T1000 (cell line): Measurements from ENCODE around the gene ZP1.

ENCODE experiments used
- DNase-seq: peaks from one replicate; lab custom pipeline; 2025; ENCODE audit warnings: mixed read lengths; lab: John Stamatoyannopoulos, UW

ZP1 gene

GRCh38 chr11:60844045-60844869 lies 23.1 kb upstream of the ZP1 start:
- DNase-seq = no peak

GRCh38 chr11:60844870-60845221 lies 22.5 kb upstream of the ZP1 start:
- DNase-seq = no peak

- no peak for DNase-seq
These were observed 22.0 kb upstream of the ZP1 start for GRCh38 chr11:60845338-60845737.

GRCh38 chr11:60847281-60847680 lies 20.1 kb upstream of the ZP1 start:
- no peak for DNase-seq

- DNase-seq = no peak
These were observed 19.4 kb upstream of the ZP1 start for GRCh38 chr11:60847896-60848295.

DNA sequence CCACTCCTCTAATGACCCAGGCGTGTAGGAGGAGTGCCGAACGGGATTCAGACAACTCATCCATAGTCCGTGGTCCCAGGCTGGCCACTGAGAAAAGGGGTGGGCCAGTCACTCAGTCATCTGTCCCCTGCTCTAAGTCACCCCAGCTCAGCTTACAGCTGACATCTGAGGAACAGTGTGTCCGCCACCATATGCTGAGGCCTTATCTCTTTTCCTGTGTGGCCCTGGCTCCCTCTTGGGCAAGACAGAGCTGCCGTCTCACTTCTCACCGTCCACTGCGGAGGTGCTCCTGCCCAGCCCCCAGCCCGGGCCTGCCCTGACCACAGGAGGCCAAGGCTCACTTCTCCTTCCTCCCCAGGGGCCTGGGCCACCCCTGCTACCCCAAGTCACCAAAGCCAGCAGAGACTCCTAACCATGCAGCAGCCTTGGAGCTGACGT lies 18.6 kb upstream of the ZP1 start:
- DNase-seq = no peak

DNA sequence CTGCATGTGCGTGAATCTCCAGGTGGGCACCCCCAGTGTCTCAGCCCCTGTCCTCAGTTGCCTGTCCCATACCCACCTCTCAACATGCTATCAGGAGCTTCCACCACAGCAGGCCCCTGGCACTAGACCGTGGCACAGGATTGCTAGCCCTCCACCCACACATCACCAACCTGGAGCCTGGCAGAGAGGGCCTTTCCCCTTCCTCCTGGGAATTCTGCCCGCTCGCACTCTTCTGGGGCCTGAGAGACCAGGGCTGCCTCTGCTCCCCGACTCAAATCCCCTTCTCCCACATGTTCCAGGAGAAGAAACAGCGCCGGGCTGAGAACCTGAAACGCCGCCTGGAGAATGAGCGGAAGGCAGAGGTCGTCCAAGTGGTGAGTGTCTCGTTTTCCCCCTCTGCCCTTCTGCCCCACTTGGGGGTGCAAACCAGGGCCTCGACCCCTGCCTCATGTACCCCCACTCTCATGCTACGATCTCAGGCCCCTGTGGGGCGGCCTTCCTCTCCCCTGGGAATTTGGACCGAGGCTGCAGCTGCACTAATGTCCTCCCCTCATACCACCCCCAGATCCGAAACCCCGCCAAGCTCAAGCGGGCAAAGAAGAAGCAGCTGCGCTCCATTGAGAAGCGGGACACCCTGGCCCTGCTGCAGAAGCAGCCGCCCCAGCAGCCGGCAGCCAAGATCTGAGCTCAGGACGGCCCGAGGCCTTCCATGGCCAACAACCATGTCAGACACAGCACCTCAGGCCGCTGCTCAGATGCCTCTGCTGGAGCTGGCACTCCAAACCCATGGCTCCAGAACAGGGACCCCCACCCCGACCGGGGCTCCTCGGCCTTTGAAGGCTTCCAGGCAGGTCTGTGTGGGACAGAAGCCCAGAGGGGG lies 17.5 kb upstream of the ZP1 start:
- no peak for DNase-seq

DNA sequence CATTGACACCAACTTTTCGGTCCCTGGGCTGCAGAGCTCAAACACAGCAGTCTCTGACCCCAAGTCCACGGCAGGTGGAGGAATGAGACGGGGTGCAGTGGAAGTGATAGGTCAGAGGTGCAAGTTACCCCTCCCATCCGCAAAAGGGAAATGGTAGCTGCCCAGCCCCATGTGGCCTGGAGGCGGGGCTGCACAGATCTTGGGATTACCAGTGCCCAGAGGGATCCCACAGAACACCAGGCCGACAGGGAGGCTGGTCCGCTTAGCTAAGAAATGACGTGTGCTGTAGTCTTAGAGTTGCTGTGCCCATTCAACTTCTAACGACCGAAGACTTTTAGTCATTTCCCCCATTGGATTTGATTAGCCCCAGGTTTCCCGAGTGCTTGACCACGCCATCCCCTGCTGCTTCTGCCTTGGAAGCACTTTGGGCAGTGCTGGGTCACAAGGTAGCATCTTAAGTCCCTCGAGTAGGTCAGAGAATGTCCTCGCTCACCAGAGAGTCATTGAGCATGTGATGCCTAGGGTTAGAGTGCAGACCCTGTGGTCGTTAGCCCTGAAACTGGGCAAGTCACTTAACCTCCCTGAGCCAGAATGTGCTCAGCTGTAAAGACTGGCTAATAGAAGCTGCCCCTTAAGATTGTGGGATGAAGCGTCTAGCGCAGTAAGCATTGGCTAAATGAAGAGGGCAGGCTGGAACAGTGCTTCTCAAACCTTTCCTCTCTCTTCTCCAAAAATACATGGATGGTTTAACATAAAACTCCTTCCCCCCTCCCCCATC lies 15.8 kb upstream of the ZP1 start:
- DNase-seq = no peak

DNA sequence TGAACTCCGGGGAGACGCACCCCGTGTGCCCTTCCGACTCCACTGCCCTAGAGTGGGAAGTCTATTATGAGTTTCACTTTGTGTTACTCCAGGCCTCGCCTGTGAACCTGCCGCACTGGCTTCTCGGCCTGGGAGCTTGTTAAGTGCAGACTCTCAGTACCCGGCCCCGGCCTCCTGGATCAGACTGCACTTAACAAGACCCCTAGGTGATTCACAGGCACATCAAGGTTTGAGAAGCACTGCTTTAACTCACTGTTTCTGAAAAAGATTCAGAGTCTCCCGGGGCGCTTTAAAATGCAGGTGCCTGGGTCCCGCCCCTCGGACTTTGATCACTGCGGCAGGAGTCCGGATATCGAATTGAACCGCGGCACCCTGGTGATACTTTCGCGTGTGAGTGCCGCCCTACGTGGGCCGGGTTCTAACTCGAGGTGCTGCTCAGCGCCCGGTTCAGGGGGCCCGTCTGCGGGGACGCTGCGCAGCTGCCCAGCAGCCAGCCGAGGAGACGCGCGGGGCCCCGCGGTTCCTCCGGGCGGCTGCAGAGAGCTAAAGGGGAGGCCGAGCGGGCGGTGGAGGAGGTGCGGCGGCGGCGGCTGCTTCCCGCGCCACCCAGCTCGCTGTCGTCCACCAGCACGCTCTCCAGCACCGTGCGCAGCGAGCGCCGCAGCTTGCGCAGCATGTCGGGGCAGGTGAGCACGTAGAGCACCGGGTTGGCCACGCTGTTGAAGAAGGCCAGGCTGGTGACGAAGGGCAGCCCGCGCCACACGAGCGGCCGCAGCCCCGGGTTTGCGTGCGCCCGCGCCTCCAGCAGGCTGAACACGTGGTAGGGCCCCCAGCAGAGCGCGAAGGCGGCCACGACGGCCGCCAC lies 15.0 kb upstream of the ZP1 start:
- DNase-seq = no peak

DNA sequence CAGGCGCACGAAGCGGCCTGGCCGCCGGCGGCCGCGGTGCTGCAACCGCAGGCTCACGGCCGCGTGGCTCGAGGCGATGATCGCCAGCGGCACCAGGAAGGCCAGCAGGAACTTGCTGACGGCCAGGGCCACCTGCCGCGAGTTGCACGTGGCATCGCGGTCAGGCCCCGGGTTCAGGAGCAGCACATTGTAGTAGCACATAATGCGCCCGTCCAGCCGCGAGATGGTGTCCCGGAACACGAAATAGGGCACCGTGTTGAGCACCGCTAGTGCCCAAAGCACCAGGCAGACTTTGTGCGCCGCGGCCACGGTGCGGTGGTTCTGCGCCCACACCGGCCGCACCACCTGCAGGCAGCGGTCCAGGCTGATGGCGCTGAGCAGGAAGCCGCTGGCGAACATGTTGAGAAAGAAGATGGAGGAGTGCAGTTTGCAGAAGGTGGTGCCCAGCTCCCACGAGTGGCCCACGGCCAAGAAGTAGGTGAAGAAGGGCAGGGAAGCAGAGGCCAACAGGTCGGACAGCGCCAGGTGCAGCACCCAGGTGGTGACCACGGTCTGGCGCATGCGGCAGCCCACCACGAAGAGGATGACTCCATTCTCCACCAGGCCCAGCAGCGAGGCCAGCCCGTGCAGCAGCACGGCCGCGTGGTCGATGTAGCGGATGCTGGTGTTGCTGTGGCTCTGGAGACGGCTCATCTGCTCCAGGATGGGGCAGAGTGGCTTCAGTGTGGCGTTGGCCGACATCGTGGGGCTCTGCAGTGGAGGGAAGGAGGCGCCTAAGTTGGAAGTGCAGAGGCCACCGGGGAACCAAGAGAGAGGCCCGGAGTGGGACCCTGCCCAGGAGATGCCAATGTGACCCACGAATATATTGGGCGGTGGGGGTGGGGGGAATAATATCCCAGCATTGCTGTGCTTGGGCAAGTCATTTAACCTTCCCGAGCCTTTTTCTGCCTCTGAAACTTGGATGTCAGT lies 14.1 kb upstream of the ZP1 start:
- DNase-seq = no peak

- DNase-seq = no peak
These were observed 13.0 kb upstream of the ZP1 start for GRCh38 chr11:60854140-60854846.

- no peak for DNase-seq
These were observed 12.3 kb upstream of the ZP1 start for GRCh38 chr11:60854847-60855725.

GRCh38 chr11:60855726-60856633 lies 11.4 kb upstream of the ZP1 start, which contains the start of gene PTGDR2:
Gene PTGDR2 (minus strand): TSS chr11:60855950. CDS start chr11:60853722, 2,228 bp downstream.
- DNase-seq = no peak

DNA sequence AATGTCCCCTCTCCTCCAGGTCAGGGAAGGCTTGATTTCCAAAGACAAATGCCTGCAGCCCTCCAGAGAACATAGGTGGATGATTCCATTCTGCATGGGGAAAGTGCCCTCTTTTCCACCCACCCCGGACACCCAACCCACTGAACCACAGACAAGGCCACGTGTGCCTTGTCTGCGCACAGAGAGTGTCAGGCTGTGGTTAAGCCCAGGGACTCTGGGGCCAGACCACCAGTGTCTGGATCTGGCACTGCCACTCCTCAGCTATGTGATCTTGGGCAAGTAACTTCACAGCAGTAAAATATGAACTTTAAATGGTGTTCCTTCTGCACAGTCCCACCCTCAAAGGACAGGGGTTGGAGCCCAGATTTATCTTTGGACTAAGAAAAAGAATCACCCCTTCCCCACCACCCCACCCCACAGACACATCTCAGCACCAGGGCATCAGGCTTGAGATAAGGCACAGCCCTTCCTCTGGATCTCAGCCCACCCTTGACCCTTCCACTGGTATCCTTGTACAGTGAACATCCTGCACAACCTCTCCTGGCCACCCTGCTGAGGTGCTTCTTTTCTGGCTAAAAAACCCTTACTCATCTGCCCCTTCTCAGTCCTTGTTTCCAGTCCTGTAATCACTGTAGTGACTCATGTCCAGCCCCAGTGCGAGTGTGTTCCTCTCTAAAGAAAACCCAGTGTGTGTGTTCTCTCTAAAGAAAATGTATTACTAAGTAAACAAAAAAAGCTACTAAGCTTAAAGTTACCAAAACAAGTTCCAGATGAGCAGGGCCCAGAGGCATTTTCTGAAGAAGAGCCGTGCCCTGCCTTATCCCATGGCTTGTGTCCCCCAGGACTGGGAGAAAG lies 9.7 kb upstream of the ZP1 start:
- no peak for DNase-seq

DNA sequence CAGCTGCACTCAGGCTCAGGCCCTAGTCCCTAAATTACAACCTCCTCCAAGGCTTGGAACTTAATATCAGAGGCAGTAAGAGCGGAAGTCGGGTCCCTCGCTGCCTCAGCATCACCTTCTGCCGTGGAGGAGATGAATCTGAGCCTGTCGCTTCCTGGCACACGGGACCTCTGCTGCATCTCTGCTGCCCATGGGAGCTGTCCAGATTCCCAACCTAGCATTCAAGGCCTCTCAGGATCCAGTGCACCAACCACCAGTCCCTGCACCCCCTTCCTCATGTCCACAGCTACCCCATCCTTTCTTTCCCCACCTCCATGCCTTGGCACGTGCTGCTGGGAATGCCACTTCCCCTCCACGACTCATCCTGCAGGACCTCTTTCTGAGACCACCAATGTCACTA lies 9.1 kb upstream of the ZP1 start:
- DNase-seq = no peak

GRCh38 chr11:60858731-60859464 lies 8.4 kb upstream of the ZP1 start:
- no peak for DNase-seq
